NCI-H2171 treated with DMSO at 0.1 percent for 48 hours (cell line): ENCODE data around the gene CACNA1I.

Source experiments
- DNase-seq: peaks from one replicate; lab custom pipeline; 2025; lab: John Stamatoyannopoulos, UW

CACNA1I gene

GRCh38 chr22:39699631-39700360 is 129.2 kb downstream of the CACNA1I start:
- peak; percentile 84 for DNase-seq

GRCh38 chr22:39700565-39700964 is 130.0 kb downstream of the CACNA1I start:
- no peak for DNase-seq

- peak; percentile 93 for DNase-seq
These were observed 132.5 kb downstream of the CACNA1I start for GRCh38 chr22:39703091-39703490.

GRCh38 chr22:39703928-39704639 is 133.5 kb downstream of the CACNA1I start:
- DNase-seq = peak; percentile 81

- no peak for DNase-seq
These were observed 134.8 kb downstream of the CACNA1I start for GRCh38 chr22:39705386-39705785.

GRCh38 chr22:39706376-39707140 is 136.0 kb downstream of the CACNA1I start:
- no peak for DNase-seq

- no peak for DNase-seq
These were observed 136.8 kb downstream of the CACNA1I start for GRCh38 chr22:39707351-39707750.

GRCh38 chr22:39707816-39708215 is 137.3 kb downstream of the CACNA1I start:
- no peak for DNase-seq

- DNase-seq = no peak
These were observed 140.0 kb downstream of the CACNA1I start for GRCh38 chr22:39710380-39711150.

GRCh38 chr22:39712081-39712480 is 141.5 kb downstream of the CACNA1I start:
- DNase-seq = no peak

- DNase-seq = no peak
These were observed 142.4 kb downstream of the CACNA1I start for GRCh38 chr22:39712751-39713525.

GRCh38 chr22:39713799-39714290 is 143.3 kb downstream of the CACNA1I start:
- no peak for DNase-seq

- no peak for DNase-seq
These were observed 143.8 kb downstream of the CACNA1I start for GRCh38 chr22:39714321-39714720.

GRCh38 chr22:39715778-39716495 is 145.4 kb downstream of the CACNA1I start:
- no peak for DNase-seq

- no peak for DNase-seq
These were observed 146.0 kb downstream of the CACNA1I start for GRCh38 chr22:39716534-39716933.

- no peak for DNase-seq
These were observed 146.5 kb downstream of the CACNA1I start for GRCh38 chr22:39717099-39717498.

GRCh38 chr22:39718206-39718605 is 147.7 kb downstream of the CACNA1I start:
- no peak for DNase-seq

- DNase-seq = no peak
These were observed 148.4 kb downstream of the CACNA1I start for GRCh38 chr22:39718921-39719475.

GRCh38 chr22:39719559-39720450 is 149.3 kb downstream of the CACNA1I start:
- DNase-seq = no peak
